GM23248 (cell line): Measurements from ENCODE around the gene SLC45A1. TPM values are rescaled to one million over a fixed set of nuclear protein-coding genes. Genes with fewer than 3 reads are reported as not detected.

Experiments
- DNase-seq: peaks from one replicate; pipeline ENCODE4 v3.0.0-alpha.2; 2015
- H2AFZ ChIP-seq: fragments of 200-600 bp; sonication (generic); 2 replicates; pipeline ENCODE4 v1.6.1; 2016; ENCODE audit warnings: antibody characterized with exemption
- H3F3A ChIP-seq: fragments of 200-600 bp; sonication (generic); 2 replicates; pipeline ENCODE4 v1.6.1; 2016; ENCODE audit warnings: mild to moderate bottlenecking, antibody characterized with exemption, mixed run types; ENCODE audit not compliant: insufficient read depth
- H3K27ac ChIP-seq: fragments of 200-600 bp; sonication (generic); 2 replicates; pipeline ENCODE4 v1.5.1; 2016; ENCODE audit warnings: mild to moderate bottlenecking
- H3K27me3 ChIP-seq: fragments of 200-600 bp; sonication (generic); replicated peaks from 2 replicates; pipeline ENCODE4 v1.6.1; 2016; ENCODE audit warnings: mild to moderate bottlenecking; ENCODE audit not compliant: insufficient read depth
- H3K36me3 ChIP-seq: fragments of 200-600 bp; sonication (generic); 2 replicates; pipeline ENCODE4 v1.6.1; 2016; ENCODE audit warnings: low read depth, mild to moderate bottlenecking
- H3K4me1 ChIP-seq: fragments of 200-600 bp; sonication (generic); 2 replicates; pipeline ENCODE4 v1.6.1; 2016; ENCODE audit warnings: mild to moderate bottlenecking; ENCODE audit not compliant: insufficient read depth
- H3K4me2 ChIP-seq: fragments of 200-600 bp; sonication (generic); one replicate; pipeline ENCODE4 v1.6.1; 2016; ENCODE audit warnings: mild to moderate bottlenecking; ENCODE audit not compliant: unreplicated experiment
- H3K4me3 ChIP-seq: fragments of 200-600 bp; sonication (generic); 2 replicates; pipeline ENCODE4 v1.5.1; 2016; ENCODE audit warnings: mild to moderate bottlenecking
- H3K79me2 ChIP-seq: fragments of 200-600 bp; sonication (generic); 2 replicates; pipeline ENCODE4 v1.6.1; 2016; ENCODE audit warnings: mild to moderate bottlenecking; ENCODE audit not compliant: insufficient read depth
- H3K9ac ChIP-seq: fragments of 200-600 bp; sonication (generic); 2 replicates; pipeline ENCODE4 v1.6.1; 2016; ENCODE audit warnings: mild to moderate bottlenecking
- H3K9me2 ChIP-seq: fragments of 200-600 bp; sonication (generic); 2 replicates; pipeline ENCODE4 v1.6.1; 2016; ENCODE audit warnings: mixed run types, mild to moderate bottlenecking, moderate library complexity; ENCODE audit not compliant: insufficient read depth
- H3K9me3 ChIP-seq: fragments of 200-600 bp; sonication (generic); one replicate; pipeline ENCODE4 v1.6.1; 2017; ENCODE audit warnings: low read depth
- H4K20me1 ChIP-seq: fragments of 200-600 bp; sonication (generic); 2 replicates; pipeline ENCODE4 v1.6.0; 2016; ENCODE audit not compliant: insufficient read depth
- EZH2 ChIP-seq: fragments of 200-600 bp; sonication (generic); IDR thresholded peaks from 2 replicates; pipeline ENCODE4 v1.6.1; 2018; ENCODE audit warnings: antibody characterized with exemption, mild to moderate bottlenecking; ENCODE audit not compliant: insufficient read depth, poor library complexity, severe bottlenecking
- EZH2phosphoT487 ChIP-seq: fragments of 200-600 bp; sonication (generic); IDR thresholded peaks from 2 replicates; pipeline ENCODE4 v1.6.1; 2018; ENCODE audit warnings: antibody characterized with exemption, moderate library complexity, mild to moderate bottlenecking, low read depth; ENCODE audit not compliant: insufficient read depth
- WGBS, 2 experiments: methylation state at CpG; one replicate each; pipeline ENCODE4 v1.1.6; 2015 to 2017; ENCODE audit warnings: low lambda C conversion rate in 2 of 2, low coverage in 1 of 2; ENCODE audit errors: missing lambda C conversion rate in 2 of 2; 5-methylcytosine and 5-hydroxymethylcytosine counted together
- in situ Hi-C: fragments of 300-500 bp; cut with MboI; formaldehyde crosslinking; loops from 2 replicates; pipeline ENCODE4 v1.15.0; 2020
- polyA plus RNA-seq: library from polyadenylated mRNA; unstranded; fragments of >200 nt; fragmentation: Nextera tagmentation; extraction: Ambion mirVana; gene quantifications from 2 replicates; pipeline ENCODE4 v1.2.1, GENCODE V29; 2016
- small RNA-seq: library from RNA; depleted of rRNA; stranded (forward); fragments of <200 nt; gene quantifications from one replicate; pipeline ENCODE3, GENCODE V24; 2014; ENCODE audit warnings: low read depth, low replicate concordance
- total RNA-seq: library from RNA; depleted of rRNA; stranded (reverse); fragments of >200 nt; shearing (Covaris generic); gene quantifications from 2 replicates; pipeline ENCODE4 v1.2.3, GENCODE V29; 2014

SLC45A1 gene
- total and polyA plus RNA-seq, 2 experiments from 2014 or later: 0.97 to 1.9 TPM

- Histone ChIP-seq H3K9ac (no peak overlapping the region), H2AFZ (no peak overlapping the region), H3K36me3 (no peaks in the 10 kb centered on the region; the same call in 1 of the 2 replicates), H3K9me3 (no peaks in the 10 kb centered on the region), H3K4me3 (no peak overlapping the region), H3K27me3 (no peaks in the 10 kb centered on the region), H4K20me1 (no peaks in the 10 kb centered on the region), H3F3A (peaks cover 34% of the 10 kb centered on the region), H3K4me1 (peaks cover 26% of the 10 kb centered on the region), H3K79me2 (peaks cover 85% of the 10 kb centered on the region), H3K9me2 (no peaks in the 10 kb centered on the region), H3K4me2 (no peak overlapping the region), H3K27ac (no peak overlapping the region)
- DNase-seq: no peak
- in situ Hi-C loops: no loop called here
- 84 to 86% methylated on average over 4 of the region's 4 CpGs for whole genome bisulfite sequencing, 2 experiments
- no peak for TF ChIP-seq EZH2
Observed at GRCh38 chr1:8390707-8391106, 72.8 kb downstream of the SLC45A1 start.

GRCh38 chr1:8392522-8392921, 74.6 kb downstream of the SLC45A1 start:
- no peak for DNase-seq
- Histone ChIP-seq H3F3A (peaks cover 49% of the 10 kb centered on the region), H4K20me1 (no peaks in the 10 kb centered on the region), H3K9me3 (no peaks in the 10 kb centered on the region), H3K4me1 (peaks cover 41% of the 10 kb centered on the region), H3K4me2 (no peak overlapping the region), H3K9ac (no peak overlapping the region), H2AFZ (no peak overlapping the region), H3K4me3 (no peak overlapping the region), H3K27me3 (no peaks in the 10 kb centered on the region), H3K9me2 (no peaks in the 10 kb centered on the region), H3K27ac (no peak overlapping the region), H3K79me2 (peaks cover 72% of the 10 kb centered on the region), H3K36me3 (no peaks in the 10 kb centered on the region; the same call in 1 of the 2 replicates)
- in situ Hi-C loops: no loop called here
- WGBS, 2 experiments: 87% methylated on average over 7 of the region's 7 CpGs
- TF ChIP-seq EZH2: no peak
- TF ChIP-seq EZH2phosphoT487: no peak

Small RNAs within 50 kb of the gene (small RNA-seq; reads per million reads assigned to genes)
- not detected for gene RF00019
- gene RNU6-991P: not detected
